H1 (cell line): ENCODE measurements around the gene STAT4. TPM values are rescaled to one million over a fixed set of nuclear protein-coding genes. Genes with fewer than 3 reads are reported as not detected.

Experiments used
- BCL11A ChIP-seq, 2 experiments: IDR thresholded peaks; one replicate each; pipeline ENCODE4 v1.6.1; 2011; ENCODE audit warnings: low read depth in 2 of 2, low read length in 2 of 2, mild to moderate bottlenecking in 2 of 2
- KDM4A ChIP-seq: IDR thresholded peaks from one replicate; pipeline ENCODE4 v1.7.1; 2012; ENCODE audit warnings: low read depth, mild to moderate bottlenecking, moderate library complexity, low read length, inconsistent platforms; ENCODE audit not compliant: severe bottlenecking
- POLR2A ChIP-seq, 2 experiments: IDR thresholded peaks; 1 replicate in 1 of 2; 2 replicates in 1 of 2; pipeline ENCODE4 v1.6.1; 2011; ENCODE audit warnings: low read depth in 2 of 2, low read length in 2 of 2, mild to moderate bottlenecking in 2 of 2; ENCODE audit errors: control extremely low read depth in 1 of 2
- SP1 ChIP-seq: IDR thresholded peaks from 2 replicates; pipeline ENCODE4 v1.6.1; 2011; ENCODE audit warnings: low read depth, low read length
- SP4 ChIP-seq: IDR thresholded peaks from 2 replicates; pipeline ENCODE4 v1.6.1; 2012; ENCODE audit warnings: low read length, inconsistent platforms
- USF2 ChIP-seq: IDR thresholded peaks from 2 replicates; pipeline ENCODE4 v1.6.1; 2011; ENCODE audit warnings: low read length, improper control_type of control experiment
- polyA plus RNA-seq, 7 experiments: library from polyadenylated mRNA; depleted of rRNA in 3 of 7; stranded (reverse) in 5 of 7; unstranded in 2 of 7; fragments of >200 nt in 5 of 7; fragments of 200-250 nt in 2 of 7; gene quantifications; 1 replicate in 5 of 7; 2 replicates in 1 of 7; 4 replicates in 1 of 7; pipeline versions ENCODE4 v1.2.1 to v1.2.3, GENCODE V29; 2011 to 2013; ENCODE audit warnings: missing spikeins in 2 of 7, mixed read lengths in 2 of 7
- total RNA-seq: library from RNA; stranded (reverse); fragmentation: NEBNext Ultra II Directional; extraction: Animal tissue kit (Norgen Biotek cat#: 25700); gene quantifications from 2 replicates; pipeline ENCODE4 v1.2.1, GENCODE V29; 2021
- TF ChIP-seq, protein P1 (sequence below), 3 experiments: IDR thresholded peaks; 1 replicate in 2 of 3; 2 replicates in 1 of 3; pipeline versions ENCODE4 v1.5.1 to v1.6.1; 2011; ENCODE audit warnings: low read length in 3 of 3, mild to moderate bottlenecking in 3 of 3, inconsistent platforms in 2 of 3, low read depth in 1 of 3, moderate library complexity in 1 of 3; ENCODE audit not compliant: insufficient read depth in 1 of 3; ENCODE audit errors: control extremely low read depth in 1 of 3

STAT4 gene
- total and polyA plus RNA-seq, 2 of the 8 experiments (the other 6 are each of a cell fraction or from before 2014, with no cell fraction given) = 0.36 to 0.63 TPM

GRCh38 chr2:191148791-191149190, 2.0 kb downstream of the STAT4 start (continued):
- no peak for TF ChIP-seq USF2
- TF ChIP-seq, protein P1, sequence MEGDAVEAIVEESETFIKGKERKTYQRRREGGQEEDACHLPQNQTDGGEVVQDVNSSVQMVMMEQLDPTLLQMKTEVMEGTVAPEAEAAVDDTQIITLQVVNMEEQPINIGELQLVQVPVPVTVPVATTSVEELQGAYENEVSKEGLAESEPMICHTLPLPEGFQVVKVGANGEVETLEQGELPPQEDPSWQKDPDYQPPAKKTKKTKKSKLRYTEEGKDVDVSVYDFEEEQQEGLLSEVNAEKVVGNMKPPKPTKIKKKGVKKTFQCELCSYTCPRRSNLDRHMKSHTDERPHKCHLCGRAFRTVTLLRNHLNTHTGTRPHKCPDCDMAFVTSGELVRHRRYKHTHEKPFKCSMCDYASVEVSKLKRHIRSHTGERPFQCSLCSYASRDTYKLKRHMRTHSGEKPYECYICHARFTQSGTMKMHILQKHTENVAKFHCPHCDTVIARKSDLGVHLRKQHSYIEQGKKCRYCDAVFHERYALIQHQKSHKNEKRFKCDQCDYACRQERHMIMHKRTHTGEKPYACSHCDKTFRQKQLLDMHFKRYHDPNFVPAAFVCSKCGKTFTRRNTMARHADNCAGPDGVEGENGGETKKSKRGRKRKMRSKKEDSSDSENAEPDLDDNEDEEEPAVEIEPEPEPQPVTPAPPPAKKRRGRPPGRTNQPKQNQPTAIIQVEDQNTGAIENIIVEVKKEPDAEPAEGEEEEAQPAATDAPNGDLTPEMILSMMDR (IDR thresholded peaks at IDR 0.05; ENCODE audit: control extremely low read depth in 1 of 3, insufficient read depth in 1 of 3, low read depth in 1 of 3, low read length in 3 of 3) = no peak
- TF ChIP-seq BCL11A (IDR thresholded peaks at IDR 0.05; ENCODE audit: low read depth in 2 of 2, low read length in 2 of 2) = no peak
- no peak for TF ChIP-seq KDM4A
- TF ChIP-seq SP1 = no peak
- no peak for TF ChIP-seq SP4
- TF ChIP-seq POLR2A (IDR thresholded peaks at IDR 0.05; ENCODE audit: control extremely low read depth in 1 of 2, low read depth in 2 of 2, low read length in 2 of 2) = no peak
